ENCODE data around the gene ABHD6. TPM values are rescaled to one million over a fixed set of nuclear protein-coding genes. Genes with fewer than 3 reads are reported as not detected.

ABHD6 gene
- total RNA-seq, 1 donor, result 5.1 TPM

- no peak for DNase-seq (ENCODE audit: insufficient read length, low spot score, missing footprints)
- peaks cover 65% of the 10 kb centered on the region for H3K79me2 ChIP-seq (ENCODE audit: insufficient read depth, low read length)
Measured at GRCh38 chr3:58340594-58341244, 103.1 kb downstream of the ABHD6 start.

GRCh38 chr3:58341376-58341775 lies 103.8 kb downstream of the ABHD6 start:
- TF ChIP-seq CTCF (IDR thresholded peaks at IDR 0.05; ENCODE audit: extremely low read depth, low read depth, low read length), result no peak
- H3K79me2 ChIP-seq (ENCODE audit: insufficient read depth, low read length), result peaks cover 72% of the 10 kb centered on the region
- peaks cover 13% of the 10 kb centered on the region for H3K4me1 ChIP-seq (ENCODE audit: insufficient read depth, low read length)
- peaks cover 6% of the 10 kb centered on the region for H4K20me1 ChIP-seq (ENCODE audit: insufficient read depth, low read length)
- no peak overlapping the region for H2AFZ ChIP-seq (ENCODE audit: low read length)
- H3K36me3 ChIP-seq (ENCODE audit: insufficient read depth, low read length), result no peaks in the 10 kb centered on the region
- DNase-seq (ENCODE audit: insufficient read length, low spot score, missing footprints), result no peak
- no peak overlapping the region for H3K4me3 ChIP-seq (ENCODE audit: insufficient read depth, low read length)
- no peak overlapping the region for H3K4me2 ChIP-seq (ENCODE audit: insufficient read depth, low read length)
- H3K27me3 ChIP-seq (ENCODE audit: insufficient read depth, low read length), result no peaks in the 10 kb centered on the region
- H3K27ac ChIP-seq (ENCODE audit: low read depth, low read length), result peak overlapping the region; percentile 16
- no peaks in the 10 kb centered on the region for H3K9me3 ChIP-seq (ENCODE audit: low read depth, low read length)

More at GRCh38 chr3:58340594-58341244, 103.1 kb downstream of the ABHD6 start:
- no peak overlapping the region for H2AFZ ChIP-seq (ENCODE audit: low read length)
- no peaks in the 10 kb centered on the region for H3K27me3 ChIP-seq (ENCODE audit: insufficient read depth, low read length)
- H3K9me3 ChIP-seq (ENCODE audit: low read depth, low read length), result no peaks in the 10 kb centered on the region
- TF ChIP-seq CTCF (IDR thresholded peaks at IDR 0.05; ENCODE audit: extremely low read depth, low read depth, low read length), result no peak
- no peak overlapping the region for H3K4me3 ChIP-seq (ENCODE audit: insufficient read depth, low read length)
- H4K20me1 ChIP-seq (ENCODE audit: insufficient read depth, low read length), result peaks cover 4% of the 10 kb centered on the region
- no peaks in the 10 kb centered on the region for H3K36me3 ChIP-seq (ENCODE audit: insufficient read depth, low read length)
- H3K4me2 ChIP-seq (ENCODE audit: insufficient read depth, low read length), result no peak overlapping the region
- H3K4me1 ChIP-seq (ENCODE audit: insufficient read depth, low read length), result peaks cover 17% of the 10 kb centered on the region
- peak overlapping the region; percentile 16 for H3K27ac ChIP-seq (ENCODE audit: low read depth, low read length)

GRCh38 chr3:58342676-58343075 lies 105.1 kb downstream of the ABHD6 start:
- H3K36me3 ChIP-seq (ENCODE audit: insufficient read depth, low read length), result no peaks in the 10 kb centered on the region
- no peaks in the 10 kb centered on the region for H3K27me3 ChIP-seq (ENCODE audit: insufficient read depth, low read length)
- no peaks in the 10 kb centered on the region for H3K9me3 ChIP-seq (ENCODE audit: low read depth, low read length)
- peaks cover 10% of the 10 kb centered on the region for H3K4me1 ChIP-seq (ENCODE audit: insufficient read depth, low read length)
- DNase-seq (ENCODE audit: insufficient read length, low spot score, missing footprints), result no peak
- no peak overlapping the region for H3K27ac ChIP-seq (ENCODE audit: low read depth, low read length)
- no peak overlapping the region for H3K4me3 ChIP-seq (ENCODE audit: insufficient read depth, low read length)
- H3K79me2 ChIP-seq (ENCODE audit: insufficient read depth, low read length), result peaks cover 70% of the 10 kb centered on the region
- peaks cover 6% of the 10 kb centered on the region for H4K20me1 ChIP-seq (ENCODE audit: insufficient read depth, low read length)
- H2AFZ ChIP-seq (ENCODE audit: low read length), result no peak overlapping the region
- no peak for TF ChIP-seq CTCF (IDR thresholded peaks at IDR 0.05; ENCODE audit: extremely low read depth, low read depth, low read length)
- H3K4me2 ChIP-seq (ENCODE audit: insufficient read depth, low read length), result no peak overlapping the region

Small RNA genes lying within 50 kb of the gene (small RNA-seq; reads per million reads assigned to genes)
- gene AC098479.1, result not detected

Other genes starting within 250 kb of the ABHD6 start
- gene FLNB, start 229.4 kb upstream of the ABHD6 start, total RNA-seq, result 259 and 274 TPM in 2 replicates
- not detected in 2 replicates for gene DNASE1L3, start 26.8 kb upstream of the ABHD6 start, total RNA-seq
- gene RPP14, start 68.5 kb downstream of the ABHD6 start, total RNA-seq, result 13.0 and 13.4 TPM in 2 replicates
- gene HTD2, start 68.7 kb downstream of the ABHD6 start, total RNA-seq, result 6.2 TPM in 2 replicates
- gene PXK, start 95.1 kb downstream of the ABHD6 start, total RNA-seq, result 77.4 and 87.8 TPM in 2 replicates
- gene PDHB, start 196.0 kb downstream of the ABHD6 start, total RNA-seq, result 68.4 and 78.2 TPM in 2 replicates